Ovary (tissue), 9 donors: ENCODE measurements around the gene ISLR2. TPM values are rescaled to one million over a fixed set of nuclear protein-coding genes. Genes with fewer than 3 reads are reported as not detected.

Source experiments
- DNase-seq, 5 donors: peaks; one replicate each; pipeline ENCODE4 v3.0.0-alpha.2; 2019 to 2020
- H3K27ac ChIP-seq, 2 donors: fragments of 200-600 bp; one replicate each; pipeline versions ENCODE4 v1.5.1 to v1.8.0; 2019 to 2022
- H3K27me3 ChIP-seq: fragments of 200-600 bp; one replicate; pipeline ENCODE4 v1.8.0; 2022
- H3K36me3 ChIP-seq: fragments of 200-600 bp; sonication (generic); one replicate; pipeline ENCODE4 v1.5.1; 2019
- H3K4me1 ChIP-seq: one replicate; pipeline ENCODE4 v1.8.1; 2013; ENCODE audit warnings: mild to moderate bottlenecking, moderate library complexity; ENCODE audit not compliant: insufficient read depth
- H3K4me3 ChIP-seq: fragments of 200-600 bp; sonication (generic); one replicate; pipeline ENCODE4 v1.5.1; 2017
- H3K9me3 ChIP-seq, 2 donors: fragments of 200-600 bp in 1 of 2; sonication (generic) in 1 of 2; one replicate each; pipeline versions ENCODE4 v1.5.1 to v1.8.1; 2013 to 2019; ENCODE audit warnings: mild to moderate bottlenecking in 1 of 2, moderate library complexity in 1 of 2
- CTCF ChIP-seq, 3 donors: fragments of 450-650 bp in 2 of 3; fragments of 200-600 bp in 1 of 3; IDR thresholded peaks; one replicate each; pipeline versions ENCODE4 v1.5.1 to v1.8.0; 2016 to 2022; ENCODE audit warnings: antibody characterized with exemption in 3 of 3, mild to moderate bottlenecking in 1 of 3
- EP300 ChIP-seq: sonication (generic); formaldehyde crosslinking; IDR thresholded peaks from one replicate; pipeline ENCODE4 v1.6.1; 2017; ENCODE audit warnings: antibody characterized with exemption
- POLR2A ChIP-seq: fragments of 450-650 bp; IDR thresholded peaks from one replicate; pipeline ENCODE4 v1.6.1; 2017; ENCODE audit warnings: antibody characterized with exemption, mild to moderate bottlenecking, moderate library complexity
- WGBS, 3 donors: extraction: QIAGEN DNeasy Blood & Tissue Kit in 1 of 3; methylation state at CpG; one replicate each; pipeline versions ENCODE4 v1.1.5 to v1.1.7; 2013 to 2017; 5-methylcytosine and 5-hydroxymethylcytosine counted together
- intact Hi-C, 4 donors: fragments of 100-400 bp; cut with DNase I; formaldehyde crosslinking; loops; one replicate each; pipeline versions ENCODE4 v1.11.0 to v1.15.1; 2022 to 2023
- polyA plus RNA-seq, 2 donors: library from polyadenylated mRNA; stranded (reverse); fragments of 200-250 nt in 1 of 2; fragments of 350-450 nt in 1 of 2; fragmentation: Illumina TruSeq in 1 of 2; extraction: RNeasy Lipid Tissue Mini Kit (QIAGEN cat#74804) in 1 of 2; gene quantifications; one replicate each; pipeline ENCODE4 v1.2.3, GENCODE V29; 2013 to 2014
- total RNA-seq, 7 donors: library from RNA; depleted of rRNA in 2 of 7; stranded (reverse); fragments of >200 nt in 2 of 7; fragmentation: NEBNext Ultra II Directional in 3 of 7; extraction: Animal tissue kit (Norgen Biotek cat#: 25700) in 3 of 7; gene quantifications; one replicate each; pipeline versions ENCODE4 v1.1.0 to v1.2.4, GENCODE V29; 2016 to 2023
- donor health status: DM: no; HTN: no; CAD: no; lungs with moderate emphysema.
- donor health status: DM: no; HTN: no; CAD: no.
- donor health status: Bipolar disorder and iron deficiency.
- donor health status: DM: yes; HTN: yes; CAD: no.
- donor health status: DM: no; HTN: no; CAD: no.
- donor health status: DM: yes; HTN: yes; CAD: no.

Gene ISLR2
- total and polyA plus RNA-seq, 9 donors, result 0.11 to 1.1 (median 0.38) TPM; not detected in 1

GRCh38 chr15:74179983-74180880, 49.8 kb downstream of the ISLR2 start:
- no peak overlapping the region for H3K4me3 ChIP-seq
- no peak for DNase-seq

GRCh38 chr15:74180881-74181602, 50.7 kb downstream of the ISLR2 start:
- WGBS, 3 donors, result 92 to 94% (median 92%) methylated on average over 21 of the region's 21 CpGs
- Histone ChIP-seq H3K27ac (no peak overlapping the region), H3K4me3 (no peak overlapping the region), H3K4me1 (peaks cover 27% of the 10 kb centered on the region), H3K27me3 (no peaks in the 10 kb centered on the region), H3K36me3 (no peaks in the 10 kb centered on the region), H3K9me3 (no peaks in the 10 kb centered on the region)
- peak in 1 of 5 donors; percentile 41 for DNase-seq
- no peak for TF ChIP-seq CTCF (IDR thresholded peaks at IDR 0.05)
- no peak for TF ChIP-seq EP300
- TF ChIP-seq POLR2A, result no peak
- intact Hi-C loops, result no loop called here

More at GRCh38 chr15:74179983-74180880, 49.8 kb downstream of the ISLR2 start:
- Histone ChIP-seq H3K27ac (peak overlapping the region in 1 of 2 donors; percentile 63), H3K9me3 (no peaks in the 10 kb centered on the region), H3K4me1 (peaks cover 34% of the 10 kb centered on the region), H3K36me3 (no peaks in the 10 kb centered on the region), H3K27me3 (no peaks in the 10 kb centered on the region)
- 66 to 70% (median 68%) methylated on average over 17 of the region's 17 CpGs for WGBS, 3 donors
- intact Hi-C loops, result no loop called here
- TF ChIP-seq POLR2A (no peak), EP300 (no peak), CTCF (IDR thresholded peaks at IDR 0.05) (no peak)

GRCh38 chr15:74182131-74182530, 51.7 kb downstream of the ISLR2 start:
- H3K4me1 ChIP-seq, result peaks cover 21% of the 10 kb centered on the region
- TF ChIP-seq CTCF (IDR thresholded peaks at IDR 0.05), result no peak
- no peak for TF ChIP-seq EP300
- no peak for TF ChIP-seq POLR2A
- H3K4me3 ChIP-seq, result no peak overlapping the region
- H3K27ac ChIP-seq, result no peak overlapping the region
- 90 to 95% (median 93%) methylated on average over 8 of the region's 8 CpGs for WGBS, 3 donors
- DNase-seq, result peak in 1 of 5 donors; percentile 27
- H3K9me3 ChIP-seq, result no peaks in the 10 kb centered on the region
- H3K36me3 ChIP-seq, result no peaks in the 10 kb centered on the region
- H3K27me3 ChIP-seq, result no peaks in the 10 kb centered on the region
- intact Hi-C loops, result no loop called here

GRCh38 chr15:74184582-74185091, 54.3 kb downstream of the ISLR2 start:
- no peak for DNase-seq
- no peak overlapping the region for H3K4me3 ChIP-seq
- 81 to 88% (median 85%) methylated on average over 12 of the region's 12 CpGs for WGBS, 3 donors
- intact Hi-C loops, result no loop called here
- H3K9me3 ChIP-seq, result no peaks in the 10 kb centered on the region
- no peaks in the 10 kb centered on the region for H3K36me3 ChIP-seq
- no peak overlapping the region for H3K27ac ChIP-seq
- peaks cover 6% of the 10 kb centered on the region for H3K4me1 ChIP-seq
- H3K27me3 ChIP-seq, result no peaks in the 10 kb centered on the region
- no peak for TF ChIP-seq CTCF (IDR thresholded peaks at IDR 0.05)
- no peak for TF ChIP-seq POLR2A
- no peak for TF ChIP-seq EP300
